ENCODE results near the gene DMWD. TPM values are rescaled to one million over a fixed set of nuclear protein-coding genes. Genes with fewer than 3 reads are reported as not detected.
"Not testable (repeated sequence)": the region's sequence is repeated elsewhere in the genome, so short reads cannot be mapped to it uniquely, and the experiment has no call there.

The DMWD gene
- total RNA-seq, 3 donors from 2014 or later (not counting 1 experiment from before 2014, with no cell fraction given), result 66.2 to 82.1 (median 66.3) TPM

- Histone ChIP-seq H3K4me3 (ENCODE audit: low read length) (no peak overlapping the region), H3K36me3 (ENCODE audit: control insufficient read depth, insufficient read depth, low read length) (no peaks in the 10 kb centered on the region), H3K27ac (ENCODE audit: low read length) (no peak overlapping the region), H3K4me1 (ENCODE audit: control insufficient read depth, insufficient read depth, low read length) (no peaks in the 10 kb centered on the region), H3K9me3 (ENCODE audit: control insufficient read depth, insufficient read depth, low read length) (no peaks in the 10 kb centered on the region), H3K27me3 (ENCODE audit: control insufficient read depth, insufficient read depth, low read length) (no peaks in the 10 kb centered on the region)
- no peaks in the 10 kb centered on the region for H3K36me3 Mint-ChIP-seq
- no peaks in the 10 kb centered on the region for H3K27me3 Mint-ChIP-seq (ENCODE audit: low read depth in 2 of 2)
- no peaks in the 10 kb centered on the region for H3K4me1 Mint-ChIP-seq
- no peak overlapping the region for H3K4me3 Mint-ChIP-seq
- intact Hi-C loops (cut with micrococcal nuclease), result no loop called here
- no peak overlapping the region for H3K27ac Mint-ChIP-seq
- WGBS (ENCODE audit: insufficient coverage), result 93% methylated on average over 12 of the region's 12 CpGs
- TF ChIP-seq CTCF (IDR thresholded peaks at IDR 0.05), result no peak
- DNase-seq (no peak), ATAC-seq (no peak)
- no peaks in the 10 kb centered on the region for H3K9me3 Mint-ChIP-seq
These were observed 40.0 kb downstream of the DMWD start for GRCh38 chr19:45752639-45753038.

GRCh38 chr19:45751483-45751882 is 41.2 kb downstream of the DMWD start:
- H3K4me3 ChIP-seq (ENCODE audit: low read length); H3K4me1 Mint-ChIP-seq; H3K36me3 ChIP-seq (ENCODE audit: control insufficient read depth, insufficient read depth, low read length); ATAC-seq; DNase-seq; intact Hi-C loops (cut with micrococcal nuclease); H3K36me3 Mint-ChIP-seq; H3K27me3 ChIP-seq (ENCODE audit: control insufficient read depth, insufficient read depth, low read length); H3K9me3 Mint-ChIP-seq; H3K27ac Mint-ChIP-seq; H3K4me1 ChIP-seq (ENCODE audit: control insufficient read depth, insufficient read depth, low read length); H3K27me3 Mint-ChIP-seq (ENCODE audit: low read depth in 2 of 2); H3K9me3 ChIP-seq (ENCODE audit: control insufficient read depth, insufficient read depth, low read length); H3K27ac ChIP-seq (ENCODE audit: low read length); H3K4me3 Mint-ChIP-seq: not testable (repeated sequence)
- 97% methylated on average over 9 of the region's 10 CpGs for WGBS (ENCODE audit: insufficient coverage)

GRCh38 chr19:45747513-45747912 is 45.1 kb downstream of the DMWD start:
- Mint-ChIP-seq H3K36me3 (no peaks in the 10 kb centered on the region), H3K4me1 (no peaks in the 10 kb centered on the region), H3K27ac (no peak overlapping the region), H3K4me3 (no peak overlapping the region), H3K27me3 (ENCODE audit: low read depth in 2 of 2) (peaks cover 8 to 15% of the 10 kb centered on the region in 2 donors), H3K9me3 (no peaks in the 10 kb centered on the region)
- ATAC-seq, result no peak
- no peaks in the 10 kb centered on the region for H3K27me3 ChIP-seq (ENCODE audit: control insufficient read depth, insufficient read depth, low read length)
- no peak for DNase-seq
- TF ChIP-seq CTCF (IDR thresholded peaks at IDR 0.05), result no peak
- intact Hi-C loops (cut with micrococcal nuclease), result no loop called here
- H3K36me3 ChIP-seq (ENCODE audit: control insufficient read depth, insufficient read depth, low read length), result no peaks in the 10 kb centered on the region
- H3K27ac ChIP-seq (ENCODE audit: low read length), result no peak overlapping the region
- 91% methylated on average over 4 of the region's 5 CpGs for WGBS (ENCODE audit: insufficient coverage)
- no peak overlapping the region for H3K4me3 ChIP-seq (ENCODE audit: low read length)
- H3K4me1 ChIP-seq (ENCODE audit: control insufficient read depth, insufficient read depth, low read length), result no peaks in the 10 kb centered on the region
- H3K9me3 ChIP-seq (ENCODE audit: control insufficient read depth, insufficient read depth, low read length), result no peaks in the 10 kb centered on the region

- H3K27me3 Mint-ChIP-seq (ENCODE audit: low read depth in 2 of 2), result peaks cover 8 to 17% of the 10 kb centered on the region in 2 donors
- H3K36me3 Mint-ChIP-seq, result no peaks in the 10 kb centered on the region
- Histone ChIP-seq H3K27me3 (ENCODE audit: control insufficient read depth, insufficient read depth, low read length) (no peaks in the 10 kb centered on the region), H3K4me1 (ENCODE audit: control insufficient read depth, insufficient read depth, low read length) (no peaks in the 10 kb centered on the region), H3K27ac (ENCODE audit: low read length) (no peak overlapping the region), H3K9me3 (ENCODE audit: control insufficient read depth, insufficient read depth, low read length) (no peaks in the 10 kb centered on the region), H3K36me3 (ENCODE audit: control insufficient read depth, insufficient read depth, low read length) (no peaks in the 10 kb centered on the region), H3K4me3 (ENCODE audit: low read length) (no peak overlapping the region)
- no peaks in the 10 kb centered on the region for H3K4me1 Mint-ChIP-seq
- no peak overlapping the region for H3K27ac Mint-ChIP-seq
- DNase-seq (no peak), ATAC-seq (no peak)
- H3K9me3 Mint-ChIP-seq, result no peaks in the 10 kb centered on the region
- TF ChIP-seq CTCF (IDR thresholded peaks at IDR 0.05), result no peak
- no peak overlapping the region for H3K4me3 Mint-ChIP-seq
- 85% methylated on average over 5 of the region's 5 CpGs for WGBS (ENCODE audit: insufficient coverage)
- intact Hi-C loops (cut with micrococcal nuclease), result no loop called here
These were observed 45.8 kb downstream of the DMWD start for GRCh38 chr19:45746866-45747265.

Measured in natural killer cell (primary cell).